Medulla oblongata (tissue), 1 donor: ENCODE measurements around the gene PODN.

Experiments used
- DNase-seq: peaks from one replicate; pipeline ENCODE4 v3.0.0-alpha.2; 2015; ENCODE audit errors: extremely low spot score

PODN gene

DNA sequence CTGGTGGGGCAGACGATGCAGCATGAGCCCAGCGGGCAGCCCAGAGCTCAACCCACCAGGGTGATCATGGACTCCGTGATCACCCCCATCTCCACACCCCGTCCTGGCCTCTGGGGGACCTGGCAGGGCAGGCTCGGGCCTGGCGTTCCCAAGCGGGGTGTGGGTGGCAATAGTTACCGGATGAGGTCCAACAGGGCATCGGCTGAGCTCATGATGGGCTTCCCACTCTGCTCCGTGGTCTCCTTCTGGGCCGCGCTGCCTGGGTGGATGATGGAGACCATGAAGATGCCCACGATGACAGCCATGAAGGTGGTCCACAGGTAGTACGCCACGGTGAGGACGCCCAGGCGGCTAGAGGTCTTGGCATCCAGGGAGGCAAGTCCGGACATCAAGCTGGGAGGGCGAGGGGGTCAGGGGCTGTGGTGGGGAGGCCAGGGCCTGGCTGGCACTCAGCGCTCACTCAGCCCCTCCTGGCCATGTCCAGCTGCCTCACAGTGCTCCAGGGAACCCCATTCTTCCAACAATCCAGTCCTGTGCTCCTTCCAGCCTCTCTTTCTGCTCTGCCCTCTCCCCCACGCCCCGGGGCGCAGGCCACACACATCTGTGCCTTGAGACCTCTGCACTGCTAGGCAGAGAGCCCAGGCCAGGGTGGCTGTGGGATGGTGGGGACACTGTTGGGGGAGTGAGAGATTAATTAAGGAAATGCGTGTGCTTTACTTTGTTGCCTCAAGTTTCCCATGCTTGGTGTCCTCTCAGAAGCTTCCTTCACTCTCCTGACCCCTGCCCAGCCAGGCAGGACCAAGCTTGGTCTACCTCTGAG lies 52.8 kb downstream of the PODN start:
- no peak for DNase-seq

DNA sequence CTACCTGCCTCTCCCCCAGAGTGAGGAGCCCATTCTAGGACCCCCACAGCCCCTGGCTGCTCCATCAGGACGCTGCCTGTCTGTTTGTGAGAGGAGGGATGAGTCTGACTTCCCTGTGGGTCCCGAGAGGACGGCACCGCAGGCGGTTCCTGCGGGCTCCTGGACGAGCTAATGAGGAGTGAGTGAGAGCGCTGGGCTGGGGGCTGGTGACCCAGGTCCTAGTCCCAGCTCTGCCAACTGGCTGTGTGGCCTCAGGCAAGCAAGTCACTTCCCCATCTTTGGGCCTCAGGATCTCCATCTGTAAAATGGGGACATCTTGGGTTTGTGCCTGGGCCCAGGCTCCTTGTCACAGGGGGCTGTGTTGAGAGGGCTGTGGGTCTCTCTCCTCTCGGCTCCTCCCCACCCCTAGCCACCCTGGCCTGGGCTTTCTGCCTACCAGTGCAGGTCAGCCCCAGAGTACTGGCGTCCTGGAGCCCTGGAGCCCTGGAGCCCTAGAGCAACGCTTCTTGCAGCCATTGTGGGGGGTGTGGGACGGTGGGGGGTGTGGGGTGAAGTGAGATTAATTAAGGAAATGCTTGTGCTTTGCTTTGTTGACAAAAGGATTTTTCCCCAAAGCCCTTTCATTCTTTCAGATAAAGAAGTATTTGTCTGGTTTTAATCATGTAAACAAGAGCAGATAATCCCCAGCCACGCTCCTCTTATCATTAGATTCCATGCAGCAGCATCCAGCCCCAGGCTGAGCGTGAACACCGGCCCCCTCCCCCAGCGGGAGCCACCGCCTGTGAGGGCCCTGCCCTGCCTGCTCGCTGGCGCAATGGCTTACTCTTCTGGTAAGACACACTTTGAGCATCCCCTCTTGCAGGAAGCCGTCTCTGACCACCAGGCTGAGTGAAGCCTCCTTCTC lies 53.6 kb downstream of the PODN start:
- DNase-seq = no peak

DNA sequence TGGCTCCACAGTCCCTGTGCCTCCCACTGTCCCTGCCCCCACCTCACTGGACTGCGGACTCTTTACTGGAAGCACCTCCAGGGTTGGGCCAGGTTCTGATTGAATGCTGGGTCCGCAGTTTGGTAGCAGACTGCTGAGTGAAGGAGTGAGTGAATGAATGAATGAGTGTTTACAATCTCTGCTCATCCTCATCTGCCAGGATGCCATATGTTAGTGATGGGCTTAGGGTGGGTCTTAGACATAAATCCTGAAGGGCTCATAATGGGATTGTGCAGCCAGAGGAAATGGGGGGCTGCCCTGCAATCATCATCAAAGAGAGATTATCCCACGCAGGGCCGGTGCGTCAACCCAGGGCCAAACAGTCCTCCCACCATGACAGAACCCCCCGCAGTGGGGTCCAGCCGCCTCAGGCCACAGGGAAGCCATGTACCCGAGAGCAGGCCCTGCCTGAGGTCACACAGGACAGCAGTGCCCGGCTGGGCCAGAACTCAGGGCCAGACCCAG lies 54.3 kb downstream of the PODN start:
- DNase-seq = no peak

DNA sequence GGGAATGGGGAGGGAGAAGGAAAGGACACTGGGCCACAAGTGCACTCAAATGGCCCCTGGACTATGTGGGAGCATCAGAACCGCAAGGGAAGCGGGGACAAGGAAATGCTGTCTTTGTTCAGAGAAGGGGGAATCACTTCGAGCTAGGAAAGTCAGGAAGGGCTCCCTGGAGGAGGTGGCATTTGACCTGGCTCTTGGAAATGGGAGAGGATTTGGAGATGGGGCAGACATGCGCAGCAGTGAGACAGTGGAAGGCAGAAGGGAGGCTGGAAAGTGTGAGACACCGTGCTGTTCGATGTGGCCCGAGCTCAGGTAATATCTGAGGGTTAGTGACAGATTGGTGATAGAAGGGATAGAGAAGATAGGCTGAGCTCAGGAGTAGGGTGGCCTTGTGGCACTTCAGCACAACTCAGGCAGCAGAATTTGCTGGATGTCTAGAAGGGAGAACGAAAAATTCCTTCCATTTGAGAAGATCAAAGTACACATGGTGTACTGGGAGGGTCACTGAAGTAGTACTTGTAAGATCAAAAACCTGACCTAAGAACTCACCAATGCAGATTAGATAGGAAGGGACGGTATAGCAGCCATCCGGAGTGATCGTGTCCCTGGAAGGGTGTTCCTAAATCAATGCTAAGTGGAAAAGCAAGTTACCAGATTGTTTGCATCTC lies 55.1 kb downstream of the PODN start:
- DNase-seq = no peak

DNA sequence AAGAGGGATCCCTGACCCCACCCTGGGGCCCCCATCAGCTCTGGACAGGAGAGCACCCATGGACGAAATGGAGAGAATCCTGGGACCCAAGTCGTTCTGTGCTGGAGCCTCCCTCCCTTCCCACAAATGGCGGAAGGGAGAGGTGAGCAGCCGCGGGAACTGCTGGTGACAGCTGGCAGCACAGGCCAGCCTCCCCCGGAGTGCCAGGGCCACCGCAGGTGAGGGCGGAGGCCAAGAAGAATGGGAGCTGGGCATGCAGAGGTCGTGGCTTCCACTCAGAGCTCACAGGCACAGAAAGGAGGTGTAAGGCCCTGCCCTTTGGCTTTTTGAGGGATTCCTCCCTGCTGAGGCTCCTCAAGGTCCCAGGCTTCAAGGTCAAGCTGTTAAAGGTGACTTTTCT lies 55.8 kb downstream of the PODN start:
- no peak for DNase-seq

DNA sequence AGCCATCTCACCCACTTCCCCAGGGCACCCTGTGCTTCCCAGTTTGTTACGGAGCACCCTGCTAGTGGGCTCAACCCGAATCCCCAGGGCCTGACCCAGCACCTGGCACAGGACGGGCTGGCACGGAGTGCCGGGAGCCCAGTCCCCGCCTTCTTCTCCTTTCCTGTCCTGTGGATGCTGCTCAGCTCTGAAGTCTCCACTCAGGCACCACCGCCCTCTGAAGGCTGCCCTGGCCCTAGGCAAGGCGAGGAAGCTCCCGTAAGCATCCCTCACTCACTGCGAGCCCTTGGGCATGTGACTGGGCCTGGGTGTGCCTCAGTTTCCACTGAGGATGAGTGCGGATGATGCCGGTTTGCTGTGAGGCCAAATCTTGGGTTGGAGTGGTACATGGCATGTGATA lies 58.6 kb downstream of the PODN start:
- no peak for DNase-seq

DNA sequence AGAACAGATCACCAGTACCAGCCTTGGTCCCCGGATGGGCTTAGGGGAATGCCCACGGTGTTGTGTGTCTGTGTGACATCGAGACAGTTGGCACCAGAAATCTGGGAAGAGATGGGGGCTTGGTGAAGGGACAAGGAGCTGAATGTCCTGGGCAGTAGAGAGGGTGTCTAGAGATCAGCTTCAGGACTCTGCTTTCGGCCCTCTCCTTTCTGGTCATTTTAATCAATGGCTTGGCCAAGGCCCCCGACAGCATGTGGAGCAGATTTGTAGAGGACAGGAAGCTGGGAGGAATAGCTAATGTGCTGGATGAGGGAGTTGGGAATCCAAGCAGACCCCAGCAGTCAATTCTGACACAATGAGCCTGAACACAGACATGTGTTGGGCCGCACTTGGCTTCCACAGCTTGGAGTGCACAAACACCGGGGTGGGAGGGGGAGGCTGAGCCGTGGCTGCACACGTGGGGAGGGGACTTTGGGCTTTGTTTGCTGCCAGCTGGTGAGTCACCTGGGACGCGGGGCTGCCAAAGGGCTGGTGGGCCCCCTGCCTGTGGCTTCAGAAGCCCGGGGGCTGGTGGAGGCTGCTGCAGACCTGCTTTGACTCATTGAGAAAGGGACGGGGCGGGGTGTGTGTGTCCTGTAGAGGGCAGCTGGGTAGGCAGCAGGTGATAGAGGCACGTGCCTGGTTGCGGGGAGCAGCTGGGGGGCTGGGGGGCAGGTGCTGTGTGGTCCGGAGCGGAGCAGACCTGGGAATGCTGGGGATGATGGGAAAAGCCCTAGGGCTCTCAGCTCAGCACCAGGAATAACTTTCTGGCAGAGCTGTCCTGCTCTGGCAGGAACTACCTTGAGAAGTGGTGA lies 59.5 kb downstream of the PODN start:
- DNase-seq = no peak

DNA sequence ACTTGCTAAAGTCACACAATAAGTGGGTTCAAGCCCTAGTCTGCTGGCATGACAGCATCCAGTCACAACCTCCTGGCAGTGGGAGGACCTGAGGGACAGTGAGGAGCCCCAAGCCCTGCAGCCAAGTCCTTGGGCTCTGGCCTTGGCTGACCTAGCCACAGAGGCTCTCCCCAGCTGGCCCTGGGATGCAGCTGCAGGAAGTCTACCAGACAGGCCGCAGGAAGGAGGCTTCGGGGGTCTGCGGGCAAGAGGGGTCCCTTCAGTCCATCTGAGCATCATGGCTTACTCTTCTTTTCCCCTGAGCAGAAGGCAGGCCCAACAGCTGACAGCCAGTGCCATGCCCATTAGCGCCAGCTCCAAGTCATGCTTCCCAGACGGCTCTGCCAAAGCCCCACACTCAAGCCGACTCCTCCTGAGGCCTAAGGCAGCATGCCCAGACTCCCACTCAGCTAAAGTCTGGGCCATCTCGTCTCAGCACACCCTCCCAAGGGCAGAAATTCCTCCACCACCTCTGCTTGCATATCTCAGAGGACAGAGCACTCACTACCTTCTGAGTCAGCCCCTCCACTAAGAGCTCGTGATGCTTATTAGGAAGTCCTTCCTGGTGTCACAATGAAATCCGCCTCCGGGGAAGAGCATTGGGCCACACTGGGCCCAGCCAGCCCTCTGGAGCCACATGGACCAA lies 60.3 kb downstream of the PODN start:
- no peak for DNase-seq

DNA sequence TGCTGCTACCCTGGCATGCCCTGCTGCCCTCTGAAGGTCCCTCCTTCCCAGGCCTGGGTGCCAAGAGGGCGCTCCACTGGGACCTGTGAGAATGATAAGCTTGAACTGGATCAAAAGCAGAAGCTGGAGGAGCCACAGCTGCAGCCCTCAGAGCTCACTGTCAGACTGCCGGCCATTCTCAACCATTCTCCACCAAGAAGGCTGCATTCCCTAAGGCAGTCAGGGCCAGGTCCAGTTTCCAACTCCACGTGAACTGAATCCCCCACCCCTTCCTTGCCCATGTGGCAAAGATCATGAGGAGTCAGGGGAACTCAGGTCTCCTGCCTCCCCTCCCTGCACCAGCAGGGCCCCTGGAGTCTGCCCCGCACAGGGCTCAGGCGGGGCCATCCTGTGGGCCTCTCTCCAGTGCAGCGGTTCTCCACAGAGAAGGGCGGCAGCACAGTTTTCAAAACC lies 61.0 kb downstream of the PODN start:
- no peak for DNase-seq

DNA sequence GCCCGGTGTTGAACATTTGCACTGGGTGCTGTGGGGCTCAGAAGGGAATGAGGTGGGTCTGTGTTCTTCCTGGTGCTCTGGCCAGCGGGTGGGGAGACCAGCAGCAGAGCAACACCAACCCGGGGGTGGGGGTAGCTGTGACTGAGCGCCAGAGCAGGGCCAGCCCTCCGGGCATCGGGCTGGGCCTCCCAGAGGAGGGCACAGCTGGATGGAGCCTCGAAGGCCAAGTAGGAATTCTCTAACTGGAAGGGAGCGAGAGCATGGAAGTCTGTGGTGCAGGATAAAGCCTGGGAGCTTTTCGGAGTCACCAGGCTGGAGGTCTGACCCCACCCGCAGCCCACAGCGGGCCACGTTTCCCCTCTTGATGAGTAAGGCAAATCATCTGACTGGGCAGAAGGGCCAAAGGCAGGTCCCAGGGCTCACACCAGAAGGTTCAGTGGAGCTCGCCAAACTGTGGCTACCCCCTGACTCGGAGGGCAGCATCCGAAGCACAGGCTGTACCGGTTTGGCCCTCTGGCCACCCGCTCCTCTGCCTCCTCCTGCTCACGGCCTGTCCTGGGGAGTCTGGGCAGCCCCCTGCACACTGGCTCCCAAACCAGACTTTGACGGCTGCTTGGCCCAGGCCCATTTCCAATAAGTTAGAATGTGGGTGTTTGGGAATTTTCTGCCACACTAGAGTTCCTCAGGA lies 61.6 kb downstream of the PODN start:
- no peak for DNase-seq

DNA sequence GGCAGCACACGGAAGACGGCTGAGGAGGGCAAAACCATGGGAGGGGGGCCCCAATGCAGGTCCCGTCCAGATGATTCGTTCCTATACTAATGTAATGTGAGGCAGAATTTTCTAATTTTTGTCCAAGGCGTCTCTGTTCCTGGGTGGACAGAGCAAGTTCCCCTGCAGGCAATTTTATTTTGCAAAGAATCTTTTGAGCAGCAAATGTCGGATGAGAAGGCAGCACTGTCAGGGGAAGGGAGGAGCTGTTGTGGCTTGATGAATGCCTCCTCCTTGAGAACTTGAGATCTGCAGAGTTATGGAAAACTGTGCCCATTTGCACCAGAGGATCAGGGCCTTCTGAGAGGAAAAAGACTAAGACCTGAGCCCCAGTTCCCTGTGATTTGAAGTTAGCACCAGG lies 63.1 kb downstream of the PODN start:
- no peak for DNase-seq

DNA sequence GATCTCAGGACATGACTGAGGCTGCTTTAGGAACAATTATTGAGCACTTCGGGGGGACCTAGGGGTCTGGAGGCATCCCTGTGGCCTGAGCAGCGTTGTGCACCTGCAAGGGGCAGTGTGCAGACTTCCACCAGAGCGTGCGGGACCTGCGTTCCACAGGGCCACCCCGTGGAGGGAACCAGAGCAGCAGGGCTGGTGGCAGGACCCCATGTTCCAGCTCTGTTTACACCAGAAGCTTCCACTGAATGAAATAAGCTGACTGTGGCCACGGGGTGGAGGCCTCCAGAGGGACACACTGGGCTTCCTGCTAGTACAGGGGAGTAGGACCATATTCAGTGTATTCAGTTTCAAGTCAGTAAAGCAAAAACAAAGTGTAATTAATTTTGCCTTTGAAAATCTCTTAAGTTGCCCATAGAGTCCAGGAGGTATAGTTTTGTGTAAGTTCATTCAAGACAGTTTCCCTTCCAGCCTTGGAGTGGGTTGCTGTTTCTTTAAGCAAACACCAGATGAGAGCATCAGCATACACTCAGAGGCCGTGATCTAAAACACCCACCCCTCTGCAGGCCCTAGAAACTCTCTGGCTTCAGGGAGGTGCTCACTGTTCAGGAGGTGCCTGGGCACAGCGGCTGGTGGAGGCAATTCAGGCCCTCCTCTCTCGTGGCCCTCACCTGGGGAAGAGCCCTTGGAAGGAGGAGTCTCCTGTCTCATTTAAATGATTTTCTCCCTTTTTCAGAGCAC lies 63.8 kb downstream of the PODN start:
- no peak for DNase-seq

DNA sequence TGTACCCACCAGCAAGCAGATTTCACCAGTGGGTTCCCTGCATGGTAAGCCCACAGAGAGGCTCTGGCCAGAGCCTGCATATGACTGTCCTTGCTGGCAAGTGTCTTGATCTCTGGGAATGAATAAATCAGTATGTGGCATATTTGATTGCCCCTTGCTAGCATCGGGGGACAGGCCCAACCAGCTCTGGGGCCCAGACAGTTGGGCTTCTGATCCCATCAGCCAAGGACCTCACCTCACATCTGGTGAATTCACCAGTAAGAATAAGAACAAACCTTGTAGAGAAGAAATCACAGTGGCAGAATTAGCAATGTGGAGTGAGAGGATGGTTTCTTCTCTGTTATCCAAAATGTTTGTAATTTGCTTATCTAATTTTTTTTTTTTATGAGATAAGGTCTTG lies 64.5 kb downstream of the PODN start:
- no peak for DNase-seq

DNA sequence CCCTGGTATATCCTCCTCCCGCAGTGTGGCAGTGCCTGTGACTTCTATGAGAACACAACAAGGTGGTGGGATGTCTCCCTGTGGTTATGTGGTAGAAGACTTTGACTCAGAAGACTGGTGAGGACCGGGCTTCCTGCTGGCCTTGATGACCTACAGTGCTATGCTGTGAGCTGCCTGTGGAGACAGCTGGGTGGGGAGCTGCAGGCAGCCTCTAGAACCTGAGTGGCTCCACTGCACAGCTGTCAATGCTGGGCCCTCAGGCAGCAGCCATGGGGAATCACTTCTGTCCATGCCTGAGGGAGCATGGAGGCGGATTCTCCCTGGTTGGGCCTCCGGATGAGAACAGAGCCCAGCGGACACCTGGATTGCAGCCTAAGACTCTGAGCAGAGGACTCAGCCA lies 65.5 kb downstream of the PODN start:
- no peak for DNase-seq

DNA sequence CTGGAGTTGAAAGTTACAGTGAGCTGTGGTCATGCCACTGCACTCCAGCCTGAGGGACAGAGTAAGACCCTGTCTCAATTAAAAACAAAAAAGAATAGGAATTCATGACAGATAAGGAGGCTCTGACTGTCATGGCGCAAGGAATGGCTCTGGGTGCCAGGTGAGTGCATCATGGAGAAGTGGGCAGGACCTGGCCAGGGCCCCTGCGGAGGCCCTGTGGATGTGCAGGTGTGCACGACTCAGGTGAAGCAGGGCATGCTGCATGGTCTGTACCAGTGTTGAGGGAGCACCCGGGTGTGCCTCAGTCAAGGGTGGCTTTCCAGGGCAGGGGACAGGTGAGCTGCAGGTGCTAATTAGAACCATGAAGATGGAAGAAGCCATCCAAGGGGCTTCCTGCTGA lies 66.4 kb downstream of the PODN start:
- DNase-seq = no peak

DNA sequence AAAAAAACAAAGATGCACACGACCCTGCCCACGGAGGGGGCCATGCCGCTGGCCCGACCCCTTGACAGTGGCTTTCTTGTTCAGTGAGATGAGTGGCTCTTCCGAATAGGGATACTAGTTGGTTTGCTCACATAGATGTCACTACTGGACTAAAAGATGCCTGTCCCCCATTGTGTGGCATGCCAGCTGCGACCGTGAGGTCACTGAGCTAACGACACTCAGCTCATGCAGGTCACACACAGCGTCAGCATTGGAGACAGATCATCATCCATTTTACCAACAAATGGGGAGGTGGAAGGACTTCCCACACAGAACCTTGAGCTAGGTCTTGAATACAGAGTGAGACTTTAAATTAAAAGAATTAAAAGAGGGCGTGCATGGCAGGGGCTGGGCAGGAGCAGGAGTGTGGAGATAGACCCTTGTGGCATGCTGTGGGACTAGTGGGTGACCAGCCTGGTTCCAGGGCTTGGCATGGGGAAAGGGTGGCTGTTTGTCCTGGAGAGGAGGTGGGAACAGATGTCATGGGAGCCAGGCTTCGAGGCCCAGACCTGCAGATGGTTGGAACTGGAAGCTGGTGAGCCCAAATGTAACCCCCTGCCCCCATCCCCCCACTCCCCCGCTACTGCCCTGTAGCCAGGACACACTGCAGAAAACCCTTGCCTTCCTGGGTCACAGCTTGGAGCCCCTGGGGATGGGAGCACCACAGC lies 68.0 kb downstream of the PODN start:
- no peak for DNase-seq

DNA sequence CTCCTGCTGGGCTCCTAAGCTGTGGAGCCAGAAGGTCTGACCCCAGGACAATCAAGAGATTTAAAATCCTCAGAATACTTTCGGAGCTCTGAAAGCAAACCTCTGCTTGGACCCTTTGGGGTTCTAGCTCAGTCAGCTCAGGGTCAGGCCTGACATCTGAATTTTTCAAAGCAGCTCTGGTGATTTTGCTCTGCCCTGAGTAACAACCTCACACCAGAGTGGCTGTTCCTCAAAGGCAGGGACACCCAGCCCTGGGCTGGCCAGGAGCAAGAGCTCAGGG lies 68.5 kb downstream of the PODN start:
- no peak for DNase-seq

DNA sequence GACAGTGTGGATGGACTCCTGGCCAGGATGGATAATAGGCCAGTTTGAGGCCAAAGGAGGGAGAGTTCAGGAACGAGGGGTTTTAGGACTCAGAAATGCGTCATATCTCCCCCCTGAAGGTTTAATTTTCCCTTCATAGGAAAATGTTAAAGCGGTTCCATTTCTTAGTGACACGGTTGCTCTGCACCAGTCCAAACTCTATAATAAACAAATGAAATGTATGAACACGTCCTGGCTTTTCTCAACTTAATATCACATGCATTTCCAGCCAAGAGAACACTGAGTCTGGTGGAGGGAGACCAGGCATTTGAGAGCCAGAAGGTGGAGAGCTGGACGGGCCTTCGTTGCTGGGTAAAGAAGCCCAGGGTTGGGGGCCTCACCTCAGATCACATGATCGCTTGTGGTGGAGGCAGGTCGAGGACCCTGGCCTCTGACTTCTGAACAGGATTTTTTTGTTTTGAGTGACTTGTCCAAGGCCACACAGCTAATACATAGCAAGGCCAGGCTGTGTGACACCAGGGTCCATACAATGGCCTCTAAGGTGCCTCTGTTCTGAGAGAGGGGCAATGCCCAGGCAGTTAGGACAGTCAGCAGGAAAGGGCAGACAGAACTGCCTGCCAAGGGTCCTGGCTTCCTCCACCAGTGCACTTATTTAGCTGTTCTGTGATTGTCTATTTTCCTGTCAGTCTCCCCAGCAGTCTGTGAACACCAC lies 69.0 kb downstream of the PODN start:
- no peak for DNase-seq
